ENCODE data around the gene LHPP. TPM values are rescaled to one million over a fixed set of nuclear protein-coding genes. Genes with fewer than 3 reads are reported as not detected.

The LHPP gene
- total and polyA plus RNA-seq, 10 of the 15 experiments (the other 5 are each of a cell fraction or from before 2014, with no cell fraction given): 0.79 to 9.8 (median 6.7) TPM

DNA sequence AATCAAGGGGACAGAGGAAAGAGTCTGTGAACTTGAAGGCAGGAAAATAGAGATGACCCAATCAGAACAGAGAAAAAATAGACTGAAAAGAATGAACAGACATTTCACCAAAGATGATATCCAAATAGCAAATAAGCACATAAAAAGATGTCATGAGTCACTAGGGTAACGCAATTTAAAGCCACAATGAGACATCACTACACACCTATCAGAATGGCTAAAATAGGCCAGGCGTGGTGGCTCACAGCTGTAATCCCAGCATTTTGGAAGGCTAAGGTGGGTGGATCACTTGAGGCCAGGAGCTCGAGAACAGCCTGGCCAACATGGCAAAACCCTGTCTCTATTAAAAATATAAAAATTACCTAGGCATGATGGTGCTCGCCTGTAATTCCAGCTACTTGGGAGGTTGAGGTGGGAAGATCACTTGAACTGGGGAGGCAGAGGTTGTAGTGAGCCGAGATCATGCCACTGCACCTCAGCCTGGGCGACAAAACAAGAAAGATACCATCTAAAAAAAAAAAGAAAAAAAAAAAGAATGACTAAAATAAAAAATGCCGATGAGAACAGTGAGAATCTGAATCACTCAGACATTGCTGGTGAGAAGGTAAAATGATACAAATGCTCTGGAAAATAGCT is 100.9 kb downstream of the LHPP start:
- H3K27me3 ChIP-seq (replicated peaks in 1 of 2; ENCODE audit: control insufficient read depth in 2 of 2, insufficient read depth in 2 of 2, low read length in 1 of 2): 0 out of 4 replicates have a peak, but pooled peaks cover 0 to 2% of the 10 kb centered on the region in 2 experiments
- H3K36me3 ChIP-seq (ENCODE audit: control insufficient read depth in 2 of 2, insufficient read depth in 2 of 2, low read length in 1 of 2): no peaks in the 10 kb centered on the region
- 50% methylated on average over 7 of the region's 7 CpGs for WGBS (ENCODE audit: insufficient coverage, insufficient replicate concordance, low lambda C conversion rate, missing lambda C conversion rate)
- H3K79me2 ChIP-seq (ENCODE audit: control insufficient read depth, insufficient read depth, low read length): no peaks in the 10 kb centered on the region
- intact Hi-C loops (cut with micrococcal nuclease; ENCODE audit: unreplicated experiment) (no loop called here), in situ Hi-C loops (cut with MboI) (no loop called here)
- FAIRE-seq: no peak
- BruUV-seq (replicated peaks): no TSS peak
- H3K9ac ChIP-seq (ENCODE audit: control insufficient read depth, insufficient read depth, low read length): no peak overlapping the region
- H3K27ac ChIP-seq (ENCODE audit: control insufficient read depth, insufficient read depth): no peak overlapping the region
- TF ChIP-seq MTA3 (IDR thresholded peaks at IDR 0.05; ENCODE audit: borderline replicate concordance, low read length) (no peak), ATF7 (IDR thresholded peaks at IDR 0.05; ENCODE audit: low read depth) (no peak), NFXL1 (IDR thresholded peaks at IDR 0.05; ENCODE audit: borderline replicate concordance) (no peak), TCF3 (IDR thresholded peaks at IDR 0.05; ENCODE audit: borderline replicate concordance, insufficient read depth, low read depth, low read length) (no peak), FOS (IDR thresholded peaks at IDR 0.05; ENCODE audit: borderline replicate concordance, extremely low read depth, insufficient read length) (no peak), ZNF384 (IDR thresholded peaks at IDR 0.05; ENCODE audit: borderline replicate concordance, low read depth, low read length) (no peak)
- TF ChIP-seq, protein P1, sequence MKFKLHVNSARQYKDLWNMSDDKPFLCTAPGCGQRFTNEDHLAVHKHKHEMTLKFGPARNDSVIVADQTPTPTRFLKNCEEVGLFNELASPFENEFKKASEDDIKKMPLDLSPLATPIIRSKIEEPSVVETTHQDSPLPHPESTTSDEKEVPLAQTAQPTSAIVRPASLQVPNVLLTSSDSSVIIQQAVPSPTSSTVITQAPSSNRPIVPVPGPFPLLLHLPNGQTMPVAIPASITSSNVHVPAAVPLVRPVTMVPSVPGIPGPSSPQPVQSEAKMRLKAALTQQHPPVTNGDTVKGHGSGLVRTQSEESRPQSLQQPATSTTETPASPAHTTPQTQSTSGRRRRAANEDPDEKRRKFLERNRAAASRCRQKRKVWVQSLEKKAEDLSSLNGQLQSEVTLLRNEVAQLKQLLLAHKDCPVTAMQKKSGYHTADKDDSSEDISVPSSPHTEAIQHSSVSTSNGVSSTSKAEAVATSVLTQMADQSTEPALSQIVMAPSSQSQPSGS (IDR thresholded peaks at IDR 0.05; ENCODE audit: low read length): no peak
- DNase-seq (ENCODE audit: low read depth, low spot score): no peak
- RAD21 ChIA-PET (ENCODE audit: unreplicated experiment): no interaction called here
- CTCF ChIA-PET: no interaction called here
- ATAC-seq: no peak
- no peaks in the 10 kb centered on the region; the same call in 2 of the 3 replicates for H3K9me3 ChIP-seq (replicated peaks; ENCODE audit: control insufficient read depth, insufficient read depth, low read length)
- no peak overlapping the region for H3K4me2 ChIP-seq (ENCODE audit: control insufficient read depth, insufficient read depth)
- no peak overlapping the region for H2AFZ ChIP-seq (ENCODE audit: control insufficient read depth, low read depth, low read length)
- no peaks in the 10 kb centered on the region for H4K20me1 ChIP-seq (ENCODE audit: control insufficient read depth, insufficient read depth)
- H3K4me1 ChIP-seq (ENCODE audit: control insufficient read depth, insufficient read depth, low read length): no peaks in the 10 kb centered on the region
- SMC1A ChIA-PET (ENCODE audit: uncharacterized antibody, unreplicated experiment): no interaction called here
- H3K4me3 ChIP-seq: no peak overlapping the region
- POLR2A ChIA-PET: interaction anchor here (0.7 kb wide), 1 partner anchor 134 kb away, joined by 4 read pairs; no protein-coding TSS in a partner anchor
